ELF-1 (cell line): Measurements from ENCODE around the gene SLC2A1.
"Not testable (repeated sequence)": the region's sequence is repeated elsewhere in the genome, so short reads cannot be mapped to it uniquely, and the experiment has no call there.

Experiments
- DNase-seq: peaks from one replicate; pipeline ENCODE4 v3.0.0-alpha.2; 2016; ENCODE audit warnings: low read depth, low spot score

The SLC2A1 gene

DNA sequence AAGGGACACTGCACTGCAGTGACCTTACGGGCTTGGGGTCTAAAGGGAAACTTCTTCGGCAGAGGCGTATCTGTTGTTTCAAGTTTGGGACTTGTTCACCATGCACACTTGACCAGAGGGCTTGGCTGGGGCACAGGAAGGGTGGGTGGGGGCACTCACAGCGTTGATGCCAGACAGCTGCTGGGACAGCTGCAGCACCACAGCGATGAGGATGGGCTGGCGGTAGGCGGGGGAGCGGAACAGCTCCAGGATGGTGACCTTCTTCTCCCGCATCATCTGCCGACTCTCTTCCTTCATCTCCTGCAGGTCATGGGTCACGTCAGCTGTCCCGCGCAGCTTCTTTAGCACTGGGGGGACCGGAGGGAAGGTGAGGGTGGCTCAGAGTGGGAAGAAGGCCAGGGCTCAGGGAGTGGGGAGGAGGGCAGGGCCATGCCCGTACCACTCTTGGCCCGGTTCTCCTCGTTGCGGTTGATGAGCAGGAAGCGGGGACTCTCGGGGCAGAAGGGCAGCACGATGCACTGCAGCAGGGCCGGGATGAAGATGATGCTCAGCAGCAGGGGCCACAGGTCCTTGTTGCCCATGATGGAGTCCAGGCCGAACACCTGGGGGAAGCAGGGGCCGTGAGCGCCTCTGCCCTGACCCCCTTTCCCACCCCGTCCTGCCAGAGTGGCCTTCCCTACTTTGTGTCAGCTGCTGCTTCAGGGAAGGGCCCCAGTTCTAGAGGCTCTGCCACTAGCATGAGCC lies 29.1 kb downstream of the SLC2A1 start:
- DNase-seq: peak; percentile 7

DNA sequence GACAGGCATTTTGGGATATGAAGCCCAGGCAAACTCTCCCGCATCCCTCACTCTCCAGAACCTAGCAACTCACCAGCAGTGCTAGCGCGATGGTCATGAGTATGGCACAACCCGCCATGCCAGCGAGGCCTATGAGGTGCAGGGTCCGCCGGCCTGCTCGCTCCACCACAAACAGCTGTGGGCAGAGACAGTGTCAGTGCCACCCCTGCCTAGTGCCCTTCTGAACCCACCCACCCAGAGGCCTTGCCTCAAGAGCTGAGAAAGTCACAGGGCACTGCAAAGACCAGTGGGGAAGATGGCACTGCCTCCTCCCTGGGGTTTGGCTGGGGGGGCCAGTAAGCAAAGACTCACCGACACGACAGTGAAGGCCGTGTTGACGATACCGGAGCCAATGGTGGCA lies 29.8 kb downstream of the SLC2A1 start:
- no peak for DNase-seq

DNA sequence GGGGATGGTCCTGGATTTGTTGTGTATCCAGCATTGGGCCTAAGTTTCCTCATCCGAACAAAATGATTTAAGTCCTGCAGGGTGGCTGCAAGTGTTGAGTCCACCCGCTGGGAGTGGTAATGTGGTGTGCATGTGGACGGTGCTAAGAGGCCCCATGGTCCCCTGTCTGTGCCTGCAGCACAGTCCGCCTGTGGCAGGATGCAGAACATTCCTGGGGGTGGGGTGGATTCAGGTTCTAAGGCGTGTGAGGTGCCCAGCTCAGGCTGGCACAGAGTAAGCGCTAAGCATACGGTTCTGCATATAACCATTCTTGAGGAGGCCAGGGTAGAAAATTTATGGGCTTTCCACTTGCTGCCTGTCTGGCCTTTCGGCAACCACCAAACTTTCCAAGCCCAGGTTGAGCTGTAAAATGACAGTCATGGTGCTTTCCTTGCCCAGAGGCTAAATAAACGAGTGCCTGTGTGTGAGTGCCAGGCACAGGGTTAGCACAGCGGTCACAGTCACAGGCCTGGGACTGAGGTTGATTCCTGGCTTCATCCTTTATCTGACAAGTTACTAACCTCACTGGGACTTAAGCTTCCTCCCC lies 30.7 kb downstream of the SLC2A1 start:
- DNase-seq: peak; percentile 33

DNA sequence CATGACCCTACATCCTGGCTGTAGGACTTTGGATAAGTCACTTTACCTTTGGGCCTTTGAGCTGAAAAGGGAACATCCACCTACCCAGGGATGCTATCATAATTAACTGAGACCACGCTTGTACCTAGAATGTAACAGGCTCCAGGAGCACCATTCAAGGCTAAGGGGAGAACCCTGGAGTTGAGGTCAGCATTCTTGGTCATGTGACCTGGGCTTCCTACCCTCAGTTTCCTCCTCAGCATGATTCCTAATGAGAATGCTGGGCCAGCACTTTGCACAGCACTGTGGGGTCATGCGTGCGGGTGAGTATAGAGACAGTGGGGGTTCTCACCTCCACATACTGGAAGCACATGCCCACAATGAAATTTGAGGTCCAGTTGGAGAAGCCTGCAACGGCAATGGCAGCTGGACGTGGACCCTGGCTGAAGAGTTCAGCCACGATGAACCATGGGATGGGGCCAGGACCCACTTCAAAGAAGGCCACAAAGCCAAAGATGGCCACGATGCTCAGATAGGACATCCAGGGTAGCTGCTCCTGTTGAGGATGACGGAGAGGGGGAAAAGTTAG lies 31.3 kb downstream of the SLC2A1 start:
- DNase-seq: peak; percentile 3

DNA sequence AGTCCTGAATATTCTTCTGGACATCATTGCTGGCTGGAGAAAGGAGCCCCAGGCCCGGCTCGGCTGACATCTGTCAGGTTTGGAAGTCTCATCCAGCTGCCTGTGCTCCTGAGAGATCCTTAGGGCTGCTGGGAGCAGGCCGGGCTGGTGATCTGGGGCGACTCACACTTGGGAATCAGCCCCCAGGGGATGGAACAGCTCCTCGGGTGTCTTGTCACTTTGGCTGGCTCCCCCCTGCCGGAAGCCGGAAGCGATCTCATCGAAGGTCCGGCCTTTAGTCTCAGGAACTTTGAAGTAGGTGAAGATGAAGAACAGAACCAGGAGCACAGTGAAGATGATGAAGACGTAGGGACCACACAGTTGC lies 31.8 kb downstream of the SLC2A1 start:
- DNase-seq: peak; percentile 26

DNA sequence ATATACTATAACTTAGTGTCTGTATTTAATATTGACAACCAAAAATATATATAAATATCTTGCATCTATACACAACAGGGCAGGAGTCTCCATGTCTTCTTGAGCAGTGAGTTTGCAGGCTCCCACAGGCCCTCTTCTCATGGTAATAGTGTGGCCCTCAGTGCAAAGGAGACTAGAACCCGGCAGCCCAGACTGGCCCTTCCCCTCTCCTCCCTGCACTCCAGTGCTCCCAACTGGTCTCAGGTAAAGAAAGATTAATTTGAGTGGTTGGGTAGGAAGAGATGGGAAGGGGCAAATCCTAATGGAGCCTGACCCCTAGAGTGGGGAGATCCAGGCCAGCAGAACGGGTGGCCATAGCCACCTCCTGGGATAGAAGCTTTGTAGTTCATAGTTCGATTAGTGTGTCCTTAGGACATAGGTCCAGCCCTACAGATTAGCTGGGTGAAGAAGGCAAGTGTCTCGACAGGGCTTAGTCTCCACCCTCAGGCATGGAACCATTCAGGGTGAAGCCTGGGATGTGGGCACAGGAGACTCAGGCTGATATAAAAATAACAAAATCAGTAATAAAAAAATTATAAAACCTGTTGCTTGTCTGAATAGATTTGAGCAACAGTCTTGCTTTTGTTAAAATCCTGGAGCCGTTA lies 32.3 kb downstream of the SLC2A1 start:
- no peak for DNase-seq

DNA sequence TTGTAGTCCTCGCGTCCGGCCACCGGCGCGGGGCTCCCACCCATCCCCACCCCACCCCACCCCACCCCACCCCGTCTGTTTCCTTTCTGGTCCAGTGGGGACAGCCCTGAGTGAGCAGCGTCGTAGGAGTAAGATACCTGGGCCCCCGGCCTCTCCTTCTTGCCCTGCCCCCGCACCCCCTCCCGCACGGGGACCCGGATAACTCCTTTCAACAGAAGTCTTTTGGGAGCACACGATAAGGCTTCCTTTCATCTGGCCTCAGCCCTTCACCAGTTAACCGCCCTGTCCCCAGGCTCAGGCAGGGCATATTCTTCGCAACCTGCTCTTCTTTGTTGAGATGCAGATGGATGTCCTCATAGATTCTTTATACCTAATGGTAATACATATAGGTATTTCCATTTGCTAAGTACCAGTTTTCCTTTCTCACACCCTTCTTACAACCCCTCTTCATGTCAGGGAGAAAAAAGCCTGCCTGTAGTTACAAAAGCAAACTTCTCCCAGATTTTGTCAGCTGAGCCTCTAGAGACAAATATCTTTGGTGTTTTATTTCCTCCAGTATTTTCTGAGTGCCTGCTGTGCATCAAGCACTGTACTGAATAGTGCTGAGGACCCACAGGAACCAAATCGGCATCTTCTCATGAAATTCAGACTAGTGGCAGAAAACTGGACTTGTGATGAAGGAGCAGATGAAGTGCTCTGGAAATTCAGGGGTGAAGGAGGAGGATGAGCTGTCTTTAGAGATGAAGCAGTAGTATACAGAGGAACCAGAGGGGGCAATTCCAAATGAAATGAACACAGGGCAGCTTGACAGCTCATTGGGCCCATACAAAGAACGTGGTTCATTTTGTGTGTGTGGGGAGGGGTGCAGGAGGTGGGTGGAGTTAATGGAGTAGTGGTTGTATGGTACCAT lies 33.6 kb downstream of the SLC2A1 start:
- DNase-seq: peak; percentile 8

DNA sequence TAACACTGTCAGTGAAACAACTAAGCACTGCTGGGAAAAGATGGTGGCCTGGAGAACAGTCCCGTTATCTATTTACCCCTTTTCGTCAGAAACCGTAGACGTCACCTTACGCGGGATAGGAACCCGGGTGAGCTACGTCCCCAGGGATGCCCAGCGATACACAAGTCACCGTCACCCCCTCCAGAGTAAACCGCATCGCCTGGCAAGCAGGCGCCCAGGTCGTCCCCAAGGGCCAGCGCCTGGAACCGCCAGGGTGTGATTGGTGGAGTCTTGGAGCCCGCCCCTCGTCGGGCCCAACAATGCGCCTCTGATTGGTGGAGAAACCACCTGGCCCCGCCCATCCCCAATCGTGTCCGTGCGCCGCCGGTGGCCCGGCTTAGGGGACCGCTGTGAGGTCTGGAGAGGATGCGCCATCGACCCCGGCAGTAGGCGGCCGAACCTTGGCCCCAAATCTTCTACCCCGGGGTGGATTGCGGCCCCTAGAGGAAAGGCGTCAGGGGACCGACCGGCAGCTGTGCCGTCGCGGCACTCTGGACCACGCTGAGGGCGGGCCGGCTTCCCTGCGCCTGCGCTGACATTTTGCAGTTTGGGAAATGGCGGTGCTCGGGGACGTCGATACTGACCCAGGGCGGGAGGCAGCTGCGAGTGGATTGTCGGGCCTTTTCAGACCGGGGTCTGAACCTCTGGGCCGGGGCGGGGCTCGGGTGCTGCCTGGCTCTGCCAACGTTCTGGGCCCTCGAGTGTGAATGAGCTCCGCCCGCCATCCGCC lies 34.4 kb downstream of the SLC2A1 start:
- peak; percentile 98 for DNase-seq

DNA sequence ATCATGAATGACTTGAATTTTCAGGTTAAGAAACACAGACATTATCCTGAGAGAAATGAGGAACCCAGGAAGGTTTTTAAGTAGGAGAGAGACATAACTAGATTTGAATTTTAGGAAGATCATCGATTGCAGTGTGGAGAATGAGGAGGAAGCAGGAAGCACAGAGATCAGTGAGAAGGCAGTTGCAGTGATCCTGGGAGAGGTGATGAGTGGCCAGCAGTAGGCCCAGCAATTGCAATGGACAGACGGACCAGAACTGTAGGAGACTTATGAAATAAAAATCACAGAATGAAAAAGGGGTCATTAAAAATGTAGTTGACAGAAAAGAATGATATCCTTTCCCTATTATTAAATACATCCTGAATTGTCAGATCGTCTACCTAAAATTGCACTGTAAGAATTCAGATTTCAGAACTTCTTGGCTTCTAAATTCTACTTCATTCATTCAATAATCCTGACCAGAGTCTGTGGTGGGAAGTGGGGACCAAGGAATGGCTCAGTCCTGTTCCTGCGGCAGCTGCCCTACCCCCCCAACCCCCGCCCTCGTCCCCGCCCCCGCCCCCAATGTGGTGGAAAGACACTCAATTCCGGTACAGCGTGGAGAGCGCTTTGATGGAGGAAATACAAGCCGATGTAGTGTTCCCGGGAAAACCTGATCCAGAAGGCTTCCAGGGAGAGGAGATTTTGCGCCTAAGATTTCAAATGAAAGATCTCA lies 35.1 kb downstream of the SLC2A1 start:
- no peak for DNase-seq

DNA sequence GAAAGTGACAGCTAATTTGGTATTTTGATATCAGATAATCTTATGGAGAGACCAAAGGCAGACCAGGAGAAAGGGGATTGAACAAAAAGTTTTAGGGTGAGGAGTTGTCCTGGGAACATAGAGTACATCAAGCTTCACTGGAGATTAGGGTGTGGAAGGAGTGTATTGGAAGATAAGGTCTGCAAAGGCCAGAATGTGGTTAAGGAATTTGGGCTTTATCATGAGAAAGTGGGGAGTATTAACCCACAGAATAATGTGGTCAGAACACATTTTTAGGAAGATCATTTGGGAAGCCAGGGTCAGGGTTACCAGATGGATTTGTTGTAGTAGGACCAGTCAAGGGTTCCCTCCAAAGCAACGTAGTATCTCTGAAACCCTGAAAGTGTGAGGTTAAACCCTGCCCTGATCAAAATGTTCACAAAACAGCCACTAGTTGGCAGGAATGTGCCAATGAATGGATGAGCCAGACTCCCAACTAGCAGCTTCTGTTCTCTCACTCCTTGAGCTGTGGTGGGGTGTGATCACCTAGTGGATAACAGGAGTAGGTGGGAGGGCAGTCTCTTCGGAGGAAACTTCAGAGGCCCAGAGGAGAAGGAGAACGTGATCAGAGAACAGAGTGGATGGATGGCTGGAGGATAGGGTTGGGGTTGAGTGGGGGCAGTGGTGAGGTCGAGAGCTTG lies 35.8 kb downstream of the SLC2A1 start:
- DNase-seq: peak; percentile 85

DNA sequence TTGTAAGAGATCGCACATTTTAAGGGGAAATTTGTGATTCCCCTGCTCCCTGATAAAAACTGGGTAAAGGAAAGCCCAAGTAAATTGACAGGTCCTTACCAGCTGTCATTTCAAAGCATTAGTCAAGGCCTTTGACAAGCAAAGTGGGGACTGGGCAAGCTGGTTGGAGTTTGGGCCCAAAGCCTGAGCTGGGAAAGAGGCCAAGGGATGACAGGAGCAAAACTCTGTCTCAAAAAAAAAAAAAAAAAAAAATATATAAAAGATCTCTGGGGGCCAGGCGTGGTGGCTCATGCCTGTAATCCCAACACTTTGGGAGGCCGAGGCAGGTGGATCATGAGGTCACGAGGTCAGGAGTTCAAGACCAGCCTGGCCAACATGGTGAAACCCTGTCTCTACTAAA lies 36.9 kb downstream of the SLC2A1 start:
- no peak for DNase-seq

DNA sequence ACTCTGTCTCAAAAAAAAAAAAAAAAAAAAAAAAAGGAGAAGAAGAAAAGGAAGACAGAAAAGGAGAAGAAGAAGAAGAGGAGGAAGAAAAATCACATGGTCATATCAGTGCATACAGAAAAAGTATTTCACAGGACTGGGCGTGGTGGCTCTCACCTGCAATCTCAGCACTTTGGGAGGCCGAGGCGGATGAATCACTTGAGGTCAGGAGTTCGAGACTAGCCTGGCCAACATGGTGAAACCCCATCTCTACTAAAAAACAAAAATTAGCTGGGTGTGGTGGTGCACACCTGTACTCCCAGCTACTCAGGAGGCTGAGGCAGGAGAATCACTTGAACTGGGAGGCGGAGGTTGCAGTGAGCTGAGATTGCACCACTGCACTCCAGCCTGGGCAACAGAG lies 39.0 kb downstream of the SLC2A1 start:
- not testable (repeated sequence) for DNase-seq

DNA sequence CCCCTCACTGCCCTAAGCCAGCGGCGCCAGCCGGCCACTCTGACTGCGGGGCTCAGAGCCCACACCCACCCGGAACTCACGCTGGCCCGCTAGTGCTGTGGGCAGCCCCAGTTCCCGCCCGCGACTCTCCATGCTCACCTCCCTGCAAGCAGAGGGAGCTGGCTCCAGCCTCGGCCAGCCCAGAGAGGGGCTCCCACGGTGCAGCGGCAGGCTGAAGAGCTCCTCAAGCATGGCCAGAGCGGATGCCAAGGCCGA lies 41.5 kb downstream of the SLC2A1 start:
- no peak for DNase-seq

DNA sequence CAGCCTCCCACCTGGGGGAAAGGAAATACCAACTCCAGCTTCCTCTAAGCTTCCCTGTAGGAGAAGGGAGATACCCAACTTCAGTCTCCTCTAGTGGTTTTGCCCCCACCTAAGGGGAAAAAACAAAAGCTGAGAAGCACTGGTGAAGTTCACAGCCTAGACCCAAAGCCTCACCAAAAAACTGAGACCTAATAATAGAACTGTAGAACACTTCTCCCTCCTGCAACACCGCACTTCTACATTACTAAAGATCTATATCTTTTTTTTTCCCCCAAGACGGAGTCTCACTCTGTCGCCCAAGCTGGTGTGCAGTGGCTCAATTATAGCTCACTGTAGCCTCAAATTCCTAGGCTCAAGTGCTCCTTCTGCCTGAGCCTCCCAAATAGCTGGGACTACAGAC lies 43.2 kb downstream of the SLC2A1 start:
- DNase-seq: no peak

DNA sequence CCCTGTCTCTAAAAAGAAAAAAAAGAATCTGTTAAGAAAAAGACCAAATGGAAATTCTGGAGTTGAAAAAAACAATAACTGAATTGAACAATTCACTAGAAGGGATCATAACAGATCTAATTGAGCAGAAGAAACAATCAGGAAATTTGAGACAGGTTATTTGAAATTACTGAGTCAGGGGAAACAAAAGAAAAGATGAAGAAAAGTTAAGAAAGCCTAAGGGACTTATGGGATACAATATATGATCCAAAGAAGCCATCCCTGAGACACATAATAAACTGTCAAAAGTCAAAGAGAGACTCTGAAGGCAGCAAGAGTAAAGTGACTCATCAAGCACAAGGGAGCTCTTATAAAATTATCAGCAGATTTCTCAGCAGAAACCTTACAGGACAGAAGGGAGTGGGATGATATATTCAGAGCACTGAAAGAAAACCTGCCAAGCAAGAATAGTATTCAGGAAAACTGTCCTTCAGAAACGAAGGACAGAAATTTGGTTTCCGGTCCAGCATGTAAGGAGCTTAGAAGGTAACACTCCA lies 44.5 kb downstream of the SLC2A1 start:
- no peak for DNase-seq

DNA sequence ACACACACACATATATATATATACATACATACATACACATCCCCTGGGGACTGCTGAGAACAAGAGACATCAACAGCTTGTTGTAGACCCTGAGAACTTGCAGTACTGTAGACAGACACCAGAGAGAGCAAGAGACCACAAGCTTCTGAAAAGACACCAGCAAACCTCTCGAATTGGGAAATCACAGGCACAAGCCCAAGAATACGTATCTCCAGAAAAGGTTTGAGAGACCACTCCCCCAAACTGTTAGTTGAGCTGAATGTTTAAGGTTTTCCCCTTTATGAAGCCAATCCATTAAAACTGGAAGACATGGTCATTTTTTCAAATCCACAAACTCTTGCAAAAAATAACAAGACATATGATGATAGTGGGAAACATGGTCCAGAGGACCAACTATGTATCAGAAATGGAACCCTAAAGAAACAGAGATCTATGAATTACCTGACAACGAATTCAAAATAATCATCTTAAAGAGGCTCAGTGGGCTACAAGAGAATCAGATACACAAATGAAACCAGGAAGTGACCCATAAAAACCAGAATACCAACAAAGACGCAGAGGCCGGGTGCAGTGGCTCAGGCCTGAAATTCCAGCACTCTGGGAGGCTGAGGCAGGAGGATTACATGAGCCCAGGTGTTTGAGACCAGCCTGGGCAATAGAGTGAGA lies 45.1 kb downstream of the SLC2A1 start:
- peak; percentile 84 for DNase-seq

DNA sequence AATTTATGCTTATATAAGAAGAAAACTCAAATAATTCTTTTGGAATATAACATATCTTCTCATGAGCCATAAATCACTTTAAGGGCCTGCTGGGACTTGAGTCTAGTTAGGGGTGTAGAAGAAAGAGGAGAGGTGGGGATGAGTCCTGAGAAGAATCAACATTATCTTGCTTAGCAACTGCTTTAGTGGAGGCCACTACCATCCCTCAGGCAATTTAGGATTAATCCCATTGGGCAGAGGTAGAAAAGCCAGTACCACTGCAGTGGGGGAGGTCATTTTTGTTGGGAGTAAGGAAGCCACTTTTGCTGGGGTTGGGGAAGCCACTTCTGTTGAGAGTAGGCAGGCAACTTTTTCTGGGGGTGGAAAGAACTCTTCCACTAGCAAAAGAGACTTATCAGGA lies 47.7 kb downstream of the SLC2A1 start:
- DNase-seq: no peak

DNA sequence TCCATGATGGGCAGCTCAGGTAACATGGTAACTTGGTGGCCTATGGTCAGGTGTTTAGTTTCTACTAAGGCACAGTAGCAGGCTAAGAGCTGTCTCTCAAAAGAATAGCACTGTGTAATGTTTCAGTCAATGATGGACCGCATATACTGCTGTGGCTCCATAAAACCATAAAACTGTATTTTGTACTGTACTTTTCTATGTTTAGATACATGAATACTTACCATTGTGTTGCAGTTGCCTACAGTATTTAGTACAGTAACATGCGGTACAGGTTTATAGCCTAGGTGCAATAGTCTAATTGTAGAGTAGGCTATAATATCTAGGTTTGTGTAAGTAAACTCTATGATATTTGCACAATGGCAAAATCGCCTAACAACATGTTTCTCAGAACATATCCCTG lies 50.6 kb downstream of the SLC2A1 start:
- no peak for DNase-seq

DNA sequence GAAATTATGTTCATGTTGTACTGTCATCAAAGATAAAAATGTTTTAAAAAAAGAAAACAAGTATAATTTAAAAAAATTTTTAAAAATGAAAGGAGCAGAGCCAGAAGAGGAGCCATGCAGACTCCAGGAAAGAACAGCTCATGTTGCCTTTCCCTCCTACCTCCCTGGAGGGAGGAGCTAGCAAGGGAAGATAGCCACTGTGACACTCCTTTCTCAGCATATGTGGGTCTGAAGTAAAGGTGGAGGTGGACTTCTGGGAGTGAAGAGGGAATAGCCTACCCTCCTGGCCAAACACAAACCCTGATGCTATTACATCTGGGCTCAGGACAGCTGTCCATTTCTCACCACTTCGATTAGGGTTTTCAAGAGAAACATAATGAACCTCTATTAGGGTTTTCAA lies 54.2 kb downstream of the SLC2A1 start:
- DNase-seq: no peak
